ENCODE results near the gene PIP5K1B. TPM values are rescaled to one million over a fixed set of nuclear protein-coding genes. Genes with fewer than 3 reads are reported as not detected.

The PIP5K1B gene
- total and polyA plus RNA-seq, 5 donors: 37.8 to 81.5 (median 67.9) TPM

GRCh38 chr9:68950689-68951088 lies 245.6 kb downstream of the PIP5K1B start:
- ATAC-seq: no peak
- no peak for DNase-seq
- Histone ChIP-seq H3K9me3 (ENCODE audit: control insufficient read depth, low read length) (no peaks in the 10 kb centered on the region), H3K27ac (ENCODE audit: low read length) (no peak overlapping the region), H3K4me3 (ENCODE audit: low read length) (no peak overlapping the region), H3K4me1 (ENCODE audit: control insufficient read depth, insufficient read depth, low read length) (no peaks in the 10 kb centered on the region), H3K27me3 (ENCODE audit: control insufficient read depth, insufficient read depth) (no peaks in the 10 kb centered on the region)
- 83% methylated on average over 2 of the region's 2 CpGs for WGBS
- intact Hi-C loops (cut with DNase I): loop anchor here in 1 of 4 donors (10.0 kb wide), 1 partner anchor 106 kb away; no protein-coding TSS in a partner anchor

GRCh38 chr9:68951879-68952659 lies 247.0 kb downstream of the PIP5K1B start:
- H3K27ac ChIP-seq (ENCODE audit: low read length): no peak overlapping the region
- no peaks in the 10 kb centered on the region for H3K4me1 ChIP-seq (ENCODE audit: control insufficient read depth, insufficient read depth, low read length)
- H3K27me3 ChIP-seq (ENCODE audit: control insufficient read depth, insufficient read depth): no peaks in the 10 kb centered on the region
- intact Hi-C loops (cut with DNase I): loop anchor here in 1 of 4 donors (10.0 kb wide), 1 partner anchor 107 kb away; no protein-coding TSS in a partner anchor
- ATAC-seq (peak; percentile 39 to 40), DNase-seq (no peak)
- WGBS: 85% methylated on average over 8 of the region's 8 CpGs
- H3K9me3 ChIP-seq (ENCODE audit: control insufficient read depth, low read length): no peaks in the 10 kb centered on the region
- no peak overlapping the region for H3K4me3 ChIP-seq (ENCODE audit: low read length)

GRCh38 chr9:68953771-68954170 lies 248.7 kb downstream of the PIP5K1B start:
- no peaks in the 10 kb centered on the region for H3K27me3 ChIP-seq (ENCODE audit: control insufficient read depth, insufficient read depth)
- H3K4me1 ChIP-seq (ENCODE audit: control insufficient read depth, insufficient read depth, low read length): no peaks in the 10 kb centered on the region
- no peaks in the 10 kb centered on the region for H3K9me3 ChIP-seq (ENCODE audit: control insufficient read depth, low read length)
- H3K27ac ChIP-seq (ENCODE audit: low read length): no peak overlapping the region
- WGBS: 75% methylated on average over 1 of the region's 1 CpG
- ATAC-seq (no peak), DNase-seq (no peak)
- intact Hi-C loops (cut with DNase I): loop anchor here in 1 of 4 donors (10.0 kb wide), 1 partner anchor 109 kb away; no protein-coding TSS in a partner anchor
- no peak overlapping the region for H3K4me3 ChIP-seq (ENCODE audit: low read length)

GRCh38 chr9:68955330-68955729 lies 250.3 kb downstream of the PIP5K1B start:
- 52% methylated on average over 4 of the region's 4 CpGs for WGBS
- Histone ChIP-seq H3K27ac (ENCODE audit: low read length) (no peak overlapping the region), H3K4me3 (ENCODE audit: low read length) (no peak overlapping the region), H3K4me1 (ENCODE audit: control insufficient read depth, insufficient read depth, low read length) (no peaks in the 10 kb centered on the region), H3K9me3 (ENCODE audit: control insufficient read depth, low read length) (no peaks in the 10 kb centered on the region), H3K27me3 (ENCODE audit: control insufficient read depth, insufficient read depth) (no peaks in the 10 kb centered on the region)
- ATAC-seq (no peak), DNase-seq (no peak)
- intact Hi-C loops (cut with DNase I): loop anchor here in 1 of 4 donors (10.0 kb wide), 1 partner anchor 111 kb away; no protein-coding TSS in a partner anchor

- DNase-seq: no peak
- H3K4me1 ChIP-seq (ENCODE audit: control insufficient read depth, insufficient read depth, low read length): peaks cover 2% of the 10 kb centered on the region
- no peaks in the 10 kb centered on the region for H3K9me3 ChIP-seq (ENCODE audit: control insufficient read depth, low read length)
- H3K27ac ChIP-seq (ENCODE audit: low read length): no peak overlapping the region
- no peak overlapping the region for H3K4me3 ChIP-seq (ENCODE audit: low read length)
- intact Hi-C loops (cut with DNase I): loop anchor here in 1 of 4 donors (10.0 kb wide), 1 partner anchor 113 kb away; no protein-coding TSS in a partner anchor
- ATAC-seq: no peak
- WGBS: 96% methylated on average over 1 of the region's 1 CpG
- no peaks in the 10 kb centered on the region for H3K27me3 ChIP-seq (ENCODE audit: control insufficient read depth, insufficient read depth)
These were observed 252.4 kb downstream of the PIP5K1B start for GRCh38 chr9:68957479-68957878.

GRCh38 chr9:68961587-68961986 lies 256.5 kb downstream of the PIP5K1B start:
- Histone ChIP-seq H3K27me3 (ENCODE audit: control insufficient read depth, insufficient read depth) (no peaks in the 10 kb centered on the region), H3K4me3 (ENCODE audit: low read length) (no peak overlapping the region), H3K9me3 (ENCODE audit: control insufficient read depth, low read length) (no peaks in the 10 kb centered on the region), H3K4me1 (ENCODE audit: control insufficient read depth, insufficient read depth, low read length) (peaks cover 2% of the 10 kb centered on the region), H3K27ac (ENCODE audit: low read length) (peak overlapping the region; percentile 8)
- WGBS: 42% methylated on average over 4 of the region's 4 CpGs
- ATAC-seq: no peak
- no peak for DNase-seq
- intact Hi-C loops (cut with DNase I): no loop called here

- intact Hi-C loops (cut with DNase I): no loop called here
- 43% methylated on average over 3 of the region's 3 CpGs for WGBS
These were observed 258.4 kb downstream of the PIP5K1B start for GRCh38 chr9:68963416-68963815.

GRCh38 chr9:68964102-68964541 lies 259.1 kb downstream of the PIP5K1B start:
- WGBS: 59% methylated on average over 3 of the region's 3 CpGs
- intact Hi-C loops (cut with DNase I): no loop called here
- H3K27ac ChIP-seq (ENCODE audit: low read length): no peak overlapping the region

More at GRCh38 chr9:68963416-68963815, 258.4 kb downstream of the PIP5K1B start:
- no peaks in the 10 kb centered on the region for H3K9me3 ChIP-seq (ENCODE audit: control insufficient read depth, low read length)
- DNase-seq (no peak), ATAC-seq (no peak)
- no peaks in the 10 kb centered on the region for H3K27me3 ChIP-seq (ENCODE audit: control insufficient read depth, insufficient read depth)
- peaks cover 2% of the 10 kb centered on the region for H3K4me1 ChIP-seq (ENCODE audit: control insufficient read depth, insufficient read depth, low read length)
- no peak overlapping the region for H3K4me3 ChIP-seq (ENCODE audit: low read length)
- H3K27ac ChIP-seq (ENCODE audit: low read length): no peak overlapping the region

GRCh38 chr9:68964765-68965164 lies 259.7 kb downstream of the PIP5K1B start:
- intact Hi-C loops (cut with DNase I): no loop called here
- ATAC-seq: no peak
- H3K27ac ChIP-seq (ENCODE audit: low read length): no peak overlapping the region

More at GRCh38 chr9:68964102-68964541, 259.1 kb downstream of the PIP5K1B start:
- no peaks in the 10 kb centered on the region for H3K27me3 ChIP-seq (ENCODE audit: control insufficient read depth, insufficient read depth)
- H3K4me3 ChIP-seq (ENCODE audit: low read length): no peak overlapping the region
- H3K9me3 ChIP-seq (ENCODE audit: control insufficient read depth, low read length): no peaks in the 10 kb centered on the region
- ATAC-seq (no peak), DNase-seq (no peak)
- H3K4me1 ChIP-seq (ENCODE audit: control insufficient read depth, insufficient read depth, low read length): peaks cover 2% of the 10 kb centered on the region

GRCh38 chr9:68966496-68966944 lies 261.5 kb downstream of the PIP5K1B start:
- DNase-seq (no peak), ATAC-seq (no peak)
- H3K9me3 ChIP-seq (ENCODE audit: control insufficient read depth, low read length): no peaks in the 10 kb centered on the region
- H3K27me3 ChIP-seq (ENCODE audit: control insufficient read depth, insufficient read depth): no peaks in the 10 kb centered on the region
- H3K4me1 ChIP-seq (ENCODE audit: control insufficient read depth, insufficient read depth, low read length): no peaks in the 10 kb centered on the region
- H3K4me3 ChIP-seq (ENCODE audit: low read length): no peak overlapping the region
- intact Hi-C loops (cut with DNase I): no loop called here
- no peak overlapping the region for H3K27ac ChIP-seq (ENCODE audit: low read length)
- WGBS: 73% methylated on average over 1 of the region's 1 CpG

More at GRCh38 chr9:68964765-68965164, 259.7 kb downstream of the PIP5K1B start:
- Histone ChIP-seq H3K4me1 (ENCODE audit: control insufficient read depth, insufficient read depth, low read length) (peaks cover 2% of the 10 kb centered on the region), H3K4me3 (ENCODE audit: low read length) (no peak overlapping the region), H3K27me3 (ENCODE audit: control insufficient read depth, insufficient read depth) (no peaks in the 10 kb centered on the region), H3K9me3 (ENCODE audit: control insufficient read depth, low read length) (no peaks in the 10 kb centered on the region)
- DNase-seq: no peak
- WGBS: 80% methylated on average over 3 of the region's 3 CpGs

- no peaks in the 10 kb centered on the region for H3K4me1 ChIP-seq (ENCODE audit: control insufficient read depth, insufficient read depth, low read length)
- H3K27me3 ChIP-seq (ENCODE audit: control insufficient read depth, insufficient read depth): no peaks in the 10 kb centered on the region
- no peaks in the 10 kb centered on the region for H3K9me3 ChIP-seq (ENCODE audit: control insufficient read depth, low read length)
- intact Hi-C loops (cut with DNase I): no loop called here
- WGBS: 69% methylated on average over 1 of the region's 1 CpG
- ATAC-seq: no peak
- H3K4me3 ChIP-seq (ENCODE audit: low read length): no peak overlapping the region
- no peak for DNase-seq
- H3K27ac ChIP-seq (ENCODE audit: low read length): no peak overlapping the region
These were observed 262.8 kb downstream of the PIP5K1B start for GRCh38 chr9:68967800-68968199.
